HG03460 (cell line): ENCODE data around the gene GREB1L.
"Not testable (repeated sequence)": the region's sequence is repeated elsewhere in the genome, so short reads cannot be mapped to it uniquely, and the experiment has no call there.

ENCODE experiments used
- ATAC-seq: cut with Tn5 transposase; IDR thresholded peaks from one replicate; pipeline ENCODE4 v1.9.1; 2021; ENCODE audit not compliant: unreplicated experiment

Gene GREB1L

DNA sequence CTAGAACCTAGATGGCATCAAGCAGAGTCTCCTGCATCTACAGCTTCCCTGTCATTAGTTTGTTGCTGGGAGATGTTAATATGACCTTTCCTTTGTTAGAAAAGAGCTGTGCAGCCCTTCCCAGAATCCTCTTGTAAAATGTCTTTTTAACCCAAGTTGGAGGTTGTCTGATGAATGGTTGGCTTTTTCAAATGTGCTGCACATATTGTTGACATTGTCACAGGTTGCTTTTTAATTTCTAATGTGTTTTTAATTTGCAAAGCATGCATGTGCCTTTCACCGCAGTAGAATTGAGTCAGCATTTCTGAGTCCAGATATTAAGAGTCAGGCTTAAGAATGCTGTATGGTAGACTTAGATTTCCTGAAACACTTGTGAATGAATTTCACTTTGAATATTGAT, 120.8 kb downstream of the GREB1L start:
- no peak for ATAC-seq

DNA sequence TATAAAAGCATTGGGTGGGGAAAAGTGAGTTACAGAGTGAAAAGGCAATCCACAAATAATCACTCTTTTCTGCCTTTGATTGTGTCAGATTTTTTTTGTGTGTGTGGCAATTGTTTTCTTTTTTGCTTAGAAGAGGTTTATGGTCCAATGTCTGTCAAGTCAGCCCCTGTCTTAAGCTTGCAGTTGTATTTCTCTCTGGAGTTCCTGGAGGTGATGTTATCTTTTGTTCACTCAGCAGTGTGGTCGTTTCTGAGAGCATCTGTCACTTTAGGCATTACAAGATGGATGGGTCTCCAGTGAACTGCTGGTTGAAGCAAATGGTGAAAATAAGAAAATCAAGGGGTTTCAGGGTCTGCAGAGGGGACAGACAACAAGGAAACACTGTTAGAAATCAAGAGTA, 121.3 kb downstream of the GREB1L start:
- ATAC-seq: no peak

- no peak for ATAC-seq
These were observed 122.4 kb downstream of the GREB1L start for GRCh38 chr18:21364471-21364870.

DNA sequence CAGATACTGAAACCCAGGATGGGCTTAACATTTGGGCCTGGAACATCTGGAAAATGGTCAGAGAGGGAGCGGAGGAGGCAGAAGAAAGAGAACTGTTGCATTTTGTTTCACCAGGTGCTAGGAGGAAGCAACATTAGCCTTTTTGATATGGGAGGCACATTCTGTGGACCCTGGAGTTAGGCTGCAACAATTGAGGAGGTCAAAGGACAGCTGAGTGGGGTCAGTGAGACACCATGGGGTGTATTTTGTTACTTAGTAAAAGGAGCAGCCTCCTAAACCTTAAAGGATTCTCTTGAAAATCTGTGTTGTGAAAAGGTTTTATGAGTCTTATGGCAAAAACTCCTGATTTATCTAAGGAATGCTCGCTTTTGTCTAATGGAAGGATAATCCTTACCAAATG, 124.9 kb downstream of the GREB1L start:
- ATAC-seq: no peak

DNA sequence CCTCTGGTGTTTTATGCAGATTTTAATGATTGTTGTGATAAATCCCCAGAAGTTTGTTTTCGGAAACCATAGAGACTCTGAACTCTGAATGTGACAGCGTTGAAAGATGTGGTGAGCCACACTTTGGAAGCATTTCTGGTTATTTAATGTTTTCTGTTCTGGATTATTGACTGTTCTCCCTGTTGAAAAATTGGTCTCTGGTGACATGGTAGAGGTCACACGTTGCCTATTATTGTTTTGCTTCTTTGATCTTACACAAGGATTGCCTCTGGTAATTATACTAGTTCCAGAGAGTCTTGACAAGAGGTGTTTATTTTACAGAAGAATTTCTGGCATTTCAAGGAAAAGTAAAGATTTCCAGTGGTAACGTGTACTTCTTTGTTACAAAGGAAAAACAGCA, 127.1 kb downstream of the GREB1L start:
- ATAC-seq: no peak

DNA sequence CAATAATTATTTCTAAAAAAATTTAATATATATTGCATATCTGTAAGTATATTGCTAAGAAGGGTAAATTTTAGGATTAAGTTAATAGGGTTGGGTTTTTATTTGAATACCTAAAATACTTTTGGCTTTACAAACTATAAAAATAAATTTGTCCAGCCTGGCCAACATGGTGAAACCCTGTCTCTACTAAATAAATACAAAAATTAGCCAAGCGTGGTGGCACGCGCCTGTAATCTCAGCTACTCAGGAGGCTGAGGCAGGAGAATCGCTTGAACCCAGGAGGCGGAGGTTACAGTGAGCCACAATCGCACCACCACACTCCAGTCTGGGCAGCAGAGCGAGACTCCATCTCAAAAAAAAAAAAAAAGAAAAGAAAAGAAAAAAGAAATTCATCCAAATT, 127.6 kb downstream of the GREB1L start:
- ATAC-seq: not testable (repeated sequence)

DNA sequence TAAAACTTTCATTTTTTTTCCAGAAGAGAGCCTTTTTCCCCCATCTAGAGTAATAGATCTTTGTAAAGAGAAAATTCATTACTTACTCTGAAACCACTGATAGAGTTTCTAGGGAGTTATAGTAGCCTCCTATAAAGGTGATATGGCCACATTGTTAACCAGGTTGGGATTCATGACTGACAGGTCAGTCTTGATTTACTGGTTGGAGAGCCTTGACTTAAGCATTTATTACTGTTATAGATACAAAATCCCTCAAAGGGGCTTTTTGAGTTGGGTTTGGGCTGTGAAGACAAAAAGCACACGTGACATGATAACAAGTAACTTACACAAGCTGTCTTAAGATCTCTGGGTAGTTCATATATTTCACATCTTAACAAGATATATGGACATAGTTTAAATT, 141.0 kb downstream of the GREB1L start:
- no peak for ATAC-seq

DNA sequence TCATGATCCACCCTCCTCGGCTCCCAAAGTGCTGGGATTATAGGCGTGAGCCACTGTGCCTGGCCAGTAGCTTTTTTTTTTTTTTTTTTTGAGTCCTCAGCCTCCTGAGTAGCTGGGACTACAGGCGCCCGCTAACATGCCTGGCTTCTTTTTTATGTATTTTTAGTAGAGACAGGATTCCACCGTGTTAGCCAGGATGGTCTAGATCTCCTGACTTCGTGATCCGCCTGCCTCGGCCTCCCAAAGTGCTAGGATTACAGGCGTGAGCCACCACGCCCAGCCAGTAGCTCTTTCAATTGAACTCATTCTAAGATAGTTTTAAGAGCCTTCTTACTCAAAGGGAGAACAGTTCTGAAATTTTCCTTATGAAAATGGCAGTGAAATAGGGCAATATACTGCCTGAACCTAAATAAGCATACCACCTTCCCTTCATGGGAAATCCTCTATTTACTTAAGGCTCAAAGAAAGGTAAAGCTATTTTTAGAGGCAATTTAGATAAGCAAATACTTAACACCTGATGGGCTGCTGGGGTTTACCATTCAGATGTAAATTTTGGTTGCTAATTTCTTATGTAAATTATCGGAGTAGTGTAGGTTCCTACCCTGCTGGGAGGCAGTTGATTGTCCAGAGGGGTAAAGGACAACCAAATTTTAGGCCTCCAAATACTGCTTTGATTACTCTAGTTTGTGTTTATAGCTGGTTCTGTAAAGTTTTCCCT, 144.7 kb downstream of the GREB1L start:
- ATAC-seq: no peak

GRCh38 chr18:21387886-21388285, 145.9 kb downstream of the GREB1L start:
- ATAC-seq: no peak

DNA sequence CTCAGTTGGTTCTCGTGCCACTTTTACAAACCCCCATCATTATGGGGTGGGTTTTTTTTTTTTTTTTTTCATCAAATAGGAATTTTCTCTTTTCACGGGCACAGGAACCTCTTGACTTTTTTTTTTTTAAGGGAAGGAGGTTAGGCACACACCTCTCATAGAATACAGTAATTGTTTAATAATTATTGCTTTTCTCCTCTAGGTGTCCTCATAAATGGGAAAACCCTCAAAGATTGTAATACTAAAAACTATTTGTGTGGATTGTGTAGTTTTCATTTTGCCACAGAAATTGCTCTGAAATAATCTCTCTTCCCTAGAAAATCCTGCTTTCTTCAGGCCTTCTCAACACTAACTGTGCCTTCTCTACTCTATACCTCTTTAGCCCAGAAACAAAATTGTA, 147.3 kb downstream of the GREB1L start:
- ATAC-seq: no peak

DNA sequence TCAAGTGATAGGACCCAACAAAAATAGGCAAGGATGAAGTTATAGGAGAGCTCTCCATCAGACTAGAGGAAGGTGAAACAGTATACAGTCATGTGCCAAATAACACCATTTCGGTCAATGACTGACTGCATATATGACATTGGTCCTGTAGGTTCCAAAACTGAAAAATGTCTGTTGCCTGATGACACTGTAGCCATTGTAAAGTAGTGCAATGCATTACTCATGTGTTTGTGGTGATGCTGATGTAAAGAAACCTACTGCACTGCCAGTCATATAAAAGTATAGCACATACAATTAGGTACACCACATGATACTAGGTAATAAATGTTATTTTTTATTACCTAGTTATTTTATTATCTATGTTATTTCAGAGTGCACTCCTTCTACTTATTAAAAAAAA, 147.9 kb downstream of the GREB1L start:
- ATAC-seq: no peak

DNA sequence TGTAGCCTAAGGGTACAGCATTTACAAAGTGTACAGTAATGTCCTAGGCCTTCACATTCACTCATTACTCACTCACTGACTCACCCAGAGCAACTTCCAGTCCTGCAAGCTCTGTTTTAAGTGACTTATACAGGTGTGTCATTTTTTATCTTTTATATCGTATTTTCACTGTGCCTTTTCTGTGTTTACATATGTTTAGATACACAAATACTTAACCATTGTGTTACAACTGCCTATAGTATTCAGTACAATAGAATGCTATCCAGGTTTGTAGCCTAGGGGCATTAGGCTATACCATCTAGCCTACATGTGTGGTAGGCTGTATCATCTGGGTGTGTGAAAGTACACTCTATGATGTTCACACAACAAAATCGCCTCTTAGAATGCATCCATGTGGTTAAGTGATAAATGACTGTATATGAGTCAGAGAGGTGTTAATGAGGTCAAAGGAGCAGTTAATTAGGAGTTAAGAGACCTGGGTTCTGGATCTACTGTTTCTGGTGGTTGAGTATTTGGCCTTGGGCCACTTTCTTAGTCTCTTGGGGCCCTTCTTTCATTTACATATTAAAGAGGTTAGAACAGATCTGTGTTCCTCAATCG, 149.1 kb downstream of the GREB1L start:
- ATAC-seq: no peak

DNA sequence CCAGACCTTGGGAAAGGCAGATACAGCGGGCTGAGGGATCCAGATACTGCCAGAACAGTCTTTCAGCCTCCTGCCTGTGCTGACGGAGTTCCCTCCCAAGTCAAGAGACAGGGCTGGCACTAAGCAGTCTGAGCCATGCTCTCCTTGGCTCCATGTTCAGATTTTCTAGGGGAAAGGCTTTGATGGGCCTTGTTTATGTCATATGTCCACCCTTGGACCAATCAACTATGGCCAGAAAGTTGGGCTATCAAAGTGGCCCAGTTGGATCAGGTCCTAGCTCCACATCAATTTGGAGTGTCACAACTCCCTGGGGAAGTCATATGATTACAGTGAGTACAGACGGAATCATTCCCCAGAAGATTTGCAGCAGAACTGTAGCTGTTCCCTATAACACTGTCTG, 152.0 kb downstream of the GREB1L start:
- ATAC-seq: no peak

DNA sequence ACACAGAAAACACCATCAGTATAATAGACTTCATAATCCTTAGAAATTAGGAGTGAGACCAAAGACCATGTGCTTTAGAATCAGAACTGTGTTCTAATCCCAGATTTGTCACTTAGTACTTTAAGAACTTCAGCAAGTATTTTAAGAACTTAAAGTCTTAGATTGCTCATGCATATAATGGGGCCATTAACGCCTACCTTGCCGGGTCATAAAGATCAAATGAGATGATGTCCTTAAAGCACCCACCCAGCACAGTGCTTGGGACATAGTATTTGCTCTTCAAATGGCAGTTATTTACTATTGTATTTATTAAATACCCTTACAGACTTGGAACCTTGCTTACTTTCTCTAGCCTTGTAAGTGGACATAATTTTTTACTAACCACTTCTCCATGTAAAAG, 156.1 kb downstream of the GREB1L start:
- no peak for ATAC-seq

DNA sequence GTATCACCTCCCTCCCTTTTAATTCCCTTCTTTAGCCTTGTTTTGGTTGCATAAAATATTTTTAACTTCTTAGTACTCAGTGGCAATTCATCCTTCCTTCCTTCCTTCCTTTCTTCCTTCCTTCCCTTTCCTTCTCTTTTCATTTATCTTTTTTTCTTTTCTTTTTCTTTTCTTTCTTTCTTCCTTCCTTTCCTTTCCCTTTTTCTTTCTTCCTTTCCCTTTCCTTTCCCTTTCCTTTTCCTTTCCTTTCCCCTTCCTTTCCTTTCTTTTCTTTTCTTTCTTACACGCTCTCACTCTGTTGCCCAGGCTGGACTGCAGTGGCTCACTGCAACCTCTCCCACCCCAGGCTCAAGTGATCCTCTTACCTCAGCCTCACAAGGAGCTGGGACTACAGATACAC, 160.2 kb downstream of the GREB1L start:
- ATAC-seq: no peak

- ATAC-seq: no peak
These were observed 162.4 kb downstream of the GREB1L start for GRCh38 chr18:21404426-21404825.

DNA sequence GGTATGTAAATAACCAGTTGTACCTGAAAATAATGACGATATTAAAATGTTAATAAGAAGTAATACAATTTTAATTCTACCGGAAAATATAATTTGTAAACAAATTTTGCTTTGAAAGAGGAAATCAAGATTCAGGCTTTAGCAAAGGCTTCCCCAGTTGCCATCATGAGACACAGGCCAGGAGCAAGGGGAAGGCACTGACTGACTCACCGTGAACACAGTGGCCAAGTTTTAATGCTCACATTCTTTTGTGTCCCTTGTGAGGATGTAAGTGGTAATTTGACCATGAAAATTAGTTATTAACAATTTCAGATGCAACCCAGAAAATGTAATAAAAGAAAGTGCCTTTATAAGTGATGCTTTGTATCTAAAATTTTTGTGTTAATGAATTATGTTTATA, 164.1 kb downstream of the GREB1L start:
- ATAC-seq: no peak

- ATAC-seq: no peak
These were observed 166.6 kb downstream of the GREB1L start for GRCh38 chr18:21408681-21409080.

GRCh38 chr18:21433436-21433835, 191.4 kb downstream of the GREB1L start:
- ATAC-seq: no peak

DNA sequence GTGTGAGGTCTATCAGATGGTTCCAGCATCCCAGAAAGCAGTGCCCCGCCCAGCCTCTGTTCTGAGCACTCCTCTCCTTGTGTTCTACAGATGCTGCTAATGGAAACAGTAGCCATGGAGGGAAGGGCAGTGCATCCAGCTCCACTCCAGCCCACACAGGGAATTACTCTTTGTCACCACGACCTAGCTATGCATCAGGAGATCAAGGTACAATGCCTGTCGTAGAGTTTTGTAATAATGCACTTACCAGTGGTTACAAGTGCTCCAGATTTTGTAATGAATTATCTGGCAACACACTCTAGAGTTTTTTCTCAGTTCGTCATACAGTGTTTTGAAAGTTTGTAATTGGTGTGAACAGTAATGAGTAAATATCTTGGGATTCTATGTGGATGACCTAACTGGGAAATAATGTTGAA, 197.4 kb downstream of the GREB1L start:
- ATAC-seq: no peak

GRCh38 chr18:21441670-21442069, 199.6 kb downstream of the GREB1L start:
- no peak for ATAC-seq

- ATAC-seq: no peak
These were observed 201.9 kb downstream of the GREB1L start for GRCh38 chr18:21443776-21444464.
